ENCODE results near the gene CD44.

- TF ChIP-seq POLR2A (IDR thresholded peaks at IDR 0.05; ENCODE audit: low read length) (no peak), CHD4 (IDR thresholded peaks at IDR 0.05; ENCODE audit: borderline replicate concordance) (no peak), REST (IDR thresholded peaks at IDR 0.05) (no peak), ESRRA (IDR thresholded peaks at IDR 0.05; ENCODE audit: borderline replicate concordance, low read length) (no peak), EP300 (IDR thresholded peaks at IDR 0.05) (peak in 1 of 2 experiments; percentile 57; a peak in 2 of 5 replicates), MAFK (IDR thresholded peaks at IDR 0.05; ENCODE audit: partially characterized antibody) (no peak)
- TF ChIP-seq, protein P1, sequence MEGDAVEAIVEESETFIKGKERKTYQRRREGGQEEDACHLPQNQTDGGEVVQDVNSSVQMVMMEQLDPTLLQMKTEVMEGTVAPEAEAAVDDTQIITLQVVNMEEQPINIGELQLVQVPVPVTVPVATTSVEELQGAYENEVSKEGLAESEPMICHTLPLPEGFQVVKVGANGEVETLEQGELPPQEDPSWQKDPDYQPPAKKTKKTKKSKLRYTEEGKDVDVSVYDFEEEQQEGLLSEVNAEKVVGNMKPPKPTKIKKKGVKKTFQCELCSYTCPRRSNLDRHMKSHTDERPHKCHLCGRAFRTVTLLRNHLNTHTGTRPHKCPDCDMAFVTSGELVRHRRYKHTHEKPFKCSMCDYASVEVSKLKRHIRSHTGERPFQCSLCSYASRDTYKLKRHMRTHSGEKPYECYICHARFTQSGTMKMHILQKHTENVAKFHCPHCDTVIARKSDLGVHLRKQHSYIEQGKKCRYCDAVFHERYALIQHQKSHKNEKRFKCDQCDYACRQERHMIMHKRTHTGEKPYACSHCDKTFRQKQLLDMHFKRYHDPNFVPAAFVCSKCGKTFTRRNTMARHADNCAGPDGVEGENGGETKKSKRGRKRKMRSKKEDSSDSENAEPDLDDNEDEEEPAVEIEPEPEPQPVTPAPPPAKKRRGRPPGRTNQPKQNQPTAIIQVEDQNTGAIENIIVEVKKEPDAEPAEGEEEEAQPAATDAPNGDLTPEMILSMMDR (IDR thresholded peaks at IDR 0.05), result no peak
These were observed 5.8 kb downstream of the CD44 start for GRCh38 chr11:35144806-35145205.

Measured in A549 (cell line).